Measurements from ENCODE around the gene DKK1. TPM values are rescaled to one million over a fixed set of nuclear protein-coding genes. Genes with fewer than 3 reads are reported as not detected.

The DKK1 gene
- total and polyA plus RNA-seq, 2 of the 13 experiments (the other 11 are each of a cell fraction or from before 2014, with no cell fraction given): 123 to 262 TPM

GRCh38 chr10:52319926-52320325 lies 5.8 kb downstream of the DKK1 start (continued):
- TF ChIP-seq IRF9 (CRISPR knock-in tag; IDR thresholded peaks at IDR 0.05; ENCODE audit: borderline replicate concordance): no peak
- no peak for TF ChIP-seq NPAS2 (CRISPR knock-in tag; IDR thresholded peaks at IDR 0.05; ENCODE audit: borderline replicate concordance)

GRCh38 chr10:52322323-52322722 lies 8.2 kb downstream of the DKK1 start:
- H3K9ac ChIP-seq (ENCODE audit: insufficient read depth, low read depth, low read length): no peak overlapping the region
- FAIRE-seq (no peak), DNase-seq (ENCODE audit: low spot score) (no peak), ATAC-seq (no peak)
- H3K9me3 ChIP-seq (ENCODE audit: low read length): no peaks in the 10 kb centered on the region
- H3K79me2 ChIP-seq (ENCODE audit: insufficient read depth, low read length): no peaks in the 10 kb centered on the region
- intact Hi-C loops (cut with micrococcal nuclease; ENCODE audit: unreplicated experiment) (no loop called here), in situ Hi-C loops (cut with HindIII; ENCODE audit: extremely low pct_ligation_motif_present, low pct_unique_long_range_greater_than_20kb) (no loop called here)
- no peaks in the 10 kb centered on the region for H3K4me1 ChIP-seq (ENCODE audit: insufficient read depth, low read length)
- no peaks in the 10 kb centered on the region for H3K36me3 ChIP-seq (replicated peaks in 1 of 2; ENCODE audit: control insufficient read depth in 1 of 2, insufficient read depth in 2 of 2, low read length in 2 of 2)
- BruUV-seq (replicated peaks): no TSS peak
- no peak overlapping the region for H3K4me3 ChIP-seq (replicated peaks in 1 of 3; ENCODE audit: insufficient read depth in 1 of 3, low read depth in 2 of 3, low read length in 3 of 3)
- no peaks in the 10 kb centered on the region for H3K27me3 ChIP-seq (ENCODE audit: control insufficient read depth in 1 of 2, insufficient read depth in 2 of 2, low read length in 2 of 2)
- CTCF ChIA-PET (ENCODE audit: low intra/inter-chr PET ratio, low total read pairs): no interaction called here
- POLR2A ChIA-PET: no interaction called here
- no peak overlapping the region for H3K4me2 ChIP-seq (ENCODE audit: low read depth, low read length)
- H2AFZ ChIP-seq (ENCODE audit: low read length): no peak overlapping the region
- no peaks in the 10 kb centered on the region for H4K20me1 ChIP-seq (ENCODE audit: insufficient read depth, low read length)
- WGBS (ENCODE audit: low lambda C conversion rate): 84% methylated on average over 1 of the region's 1 CpG
- H3K27ac ChIP-seq (ENCODE audit: extremely low read length, insufficient read depth, low read length): no peak overlapping the region
- TF ChIP-seq NR2C2 (CRISPR knock-in tag; IDR thresholded peaks at IDR 0.05; ENCODE audit: borderline replicate concordance) (no peak), TBP (CRISPR knock-in tag; IDR thresholded peaks at IDR 0.05) (no peak), ZNF749 (CRISPR knock-in tag; IDR thresholded peaks at IDR 0.05; ENCODE audit: borderline replicate concordance) (no peak), ZSCAN25 (CRISPR knock-in tag; IDR thresholded peaks at IDR 0.05) (no peak), REL (CRISPR knock-in tag; conservative IDR thresholded peaks at IDR 0.05) (no peak), RFX5 (IDR thresholded peaks at IDR 0.05; ENCODE audit: low read depth, low read length) (no peak), BCL3 (CRISPR knock-in tag; IDR thresholded peaks at IDR 0.05) (no peak), SOX13 (IDR thresholded peaks at IDR 0.05) (no peak), SOX13 (CRISPR knock-in tag; conservative IDR thresholded peaks at IDR 0.05 in 1 of 2, IDR thresholded peaks at IDR 0.05 in 1 of 2) (no peak), MEIS1 (CRISPR knock-in tag; IDR thresholded peaks at IDR 0.05; ENCODE audit: borderline replicate concordance) (no peak), ZNF138 (CRISPR knock-in tag; IDR thresholded peaks at IDR 0.05; ENCODE audit: low read depth) (no peak), RBM22 (optimal IDR thresholded peaks at IDR 0.05; ENCODE audit: low read length) (no peak), ETS1 (CRISPR knock-in tag; IDR thresholded peaks at IDR 0.05) (no peak), CHD4 (IDR thresholded peaks at IDR 0.05; ENCODE audit: borderline replicate concordance, low read length) (no peak)

Measured in HepG2 (cell line).